ENCODE data around the gene CNTNAP2. TPM values are rescaled to one million over a fixed set of nuclear protein-coding genes. Genes with fewer than 3 reads are reported as not detected.
"Not testable (repeated sequence)": the region's sequence is repeated elsewhere in the genome, so short reads cannot be mapped to it uniquely, and the experiment has no call there.

CNTNAP2 gene
- total RNA-seq, 4 donors from 2014 or later, result 0.29 to 0.88 (median 0.33) TPM; not detected in 1

- TF ChIP-seq, protein P1, sequence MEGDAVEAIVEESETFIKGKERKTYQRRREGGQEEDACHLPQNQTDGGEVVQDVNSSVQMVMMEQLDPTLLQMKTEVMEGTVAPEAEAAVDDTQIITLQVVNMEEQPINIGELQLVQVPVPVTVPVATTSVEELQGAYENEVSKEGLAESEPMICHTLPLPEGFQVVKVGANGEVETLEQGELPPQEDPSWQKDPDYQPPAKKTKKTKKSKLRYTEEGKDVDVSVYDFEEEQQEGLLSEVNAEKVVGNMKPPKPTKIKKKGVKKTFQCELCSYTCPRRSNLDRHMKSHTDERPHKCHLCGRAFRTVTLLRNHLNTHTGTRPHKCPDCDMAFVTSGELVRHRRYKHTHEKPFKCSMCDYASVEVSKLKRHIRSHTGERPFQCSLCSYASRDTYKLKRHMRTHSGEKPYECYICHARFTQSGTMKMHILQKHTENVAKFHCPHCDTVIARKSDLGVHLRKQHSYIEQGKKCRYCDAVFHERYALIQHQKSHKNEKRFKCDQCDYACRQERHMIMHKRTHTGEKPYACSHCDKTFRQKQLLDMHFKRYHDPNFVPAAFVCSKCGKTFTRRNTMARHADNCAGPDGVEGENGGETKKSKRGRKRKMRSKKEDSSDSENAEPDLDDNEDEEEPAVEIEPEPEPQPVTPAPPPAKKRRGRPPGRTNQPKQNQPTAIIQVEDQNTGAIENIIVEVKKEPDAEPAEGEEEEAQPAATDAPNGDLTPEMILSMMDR (IDR thresholded peaks at IDR 0.05), result no peak
- TF ChIP-seq POLR2A (IDR thresholded peaks at IDR 0.05), result no peak
- H3K4me3 ChIP-seq (replicated peaks in 1 of 3), result no peak overlapping the region
- H3K4me1 ChIP-seq, result peaks cover 0 to 8% of the 10 kb centered on the region in 2 donors
- no peaks in the 10 kb centered on the region for H3K27me3 ChIP-seq
- 87 to 88% methylated on average over 2 of the region's 2 CpGs for WGBS, 2 donors
- no peaks in the 10 kb centered on the region for H3K9me3 ChIP-seq
- H3K27ac ChIP-seq, result no peak overlapping the region
- no peaks in the 10 kb centered on the region for H3K36me3 ChIP-seq
- no peak for DNase-seq
- intact Hi-C loops (cut with DNase I), result no loop called here
Measured at GRCh38 chr7:148296994-148297644, 2180.5 kb downstream of the CNTNAP2 start.

DNA sequence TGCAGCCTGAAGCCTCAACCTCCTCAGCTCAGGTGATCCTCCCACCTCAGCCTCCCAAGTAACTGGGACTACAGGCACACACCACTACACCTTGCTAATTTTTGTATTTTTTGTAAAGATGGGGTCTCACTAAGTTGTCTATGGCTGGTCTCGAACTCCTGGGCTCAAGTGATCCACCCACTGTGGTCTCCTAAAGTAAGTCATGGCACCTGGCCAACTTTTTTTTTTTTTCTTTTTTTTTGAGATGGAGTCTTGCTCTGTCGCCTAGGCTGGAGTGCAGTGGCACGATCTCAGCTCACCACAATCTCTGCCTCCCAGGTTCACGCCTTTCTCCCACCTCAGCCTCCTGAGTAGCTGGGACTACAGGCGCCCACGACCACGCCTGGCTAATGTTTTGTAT, 2182.2 kb downstream of the CNTNAP2 start:
- H3K4me3 ChIP-seq (replicated peaks in 1 of 3); H3K27me3 ChIP-seq; H3K4me1 ChIP-seq; intact Hi-C loops (cut with DNase I); H3K9me3 ChIP-seq; H3K27ac ChIP-seq; DNase-seq; H3K36me3 ChIP-seq: not testable (repeated sequence)
- 87 to 97% methylated on average over 7 of the region's 7 CpGs for WGBS, 2 donors

DNA sequence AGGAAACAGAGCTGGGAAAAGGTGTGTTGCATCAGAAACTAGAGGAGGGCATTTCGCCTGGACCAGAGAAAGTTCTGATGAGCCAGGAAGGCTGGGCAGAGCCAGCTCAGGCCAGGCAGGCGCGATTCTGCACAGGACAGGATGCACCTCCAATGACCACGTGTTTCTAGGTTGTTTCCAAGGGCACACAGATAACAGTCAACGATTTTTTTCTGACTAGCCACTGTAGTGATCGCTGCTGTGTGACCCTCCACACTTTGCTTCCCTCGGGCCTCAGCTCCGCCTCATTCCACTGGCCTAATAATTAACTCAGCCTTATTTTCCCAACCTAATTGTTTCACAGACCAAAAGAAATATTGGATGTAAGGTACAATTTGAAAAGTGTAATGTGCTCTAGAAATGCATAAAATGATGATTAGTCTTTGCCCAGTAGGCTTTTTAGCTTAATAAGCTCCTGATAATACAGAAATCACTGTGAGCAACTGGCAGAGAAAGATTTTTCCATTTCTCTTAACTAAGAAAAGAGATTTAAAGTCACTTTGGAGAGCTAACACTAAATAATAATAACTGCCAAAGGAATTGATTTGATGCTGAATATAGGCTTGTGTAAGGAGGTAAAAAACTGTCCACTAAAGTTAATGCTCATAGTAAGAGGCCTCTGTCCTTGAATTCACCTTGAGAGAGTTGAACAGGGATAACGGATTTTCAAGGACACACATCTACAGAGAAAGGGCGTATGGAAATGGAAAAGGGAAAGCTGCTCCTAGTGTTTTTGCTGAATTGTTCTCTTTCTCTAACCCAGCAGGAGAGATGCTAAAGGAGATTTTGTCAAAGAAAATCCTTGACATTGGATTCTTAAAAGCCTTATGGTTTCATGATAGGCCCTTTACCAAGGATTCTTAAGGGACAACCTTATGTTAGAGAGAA, 2183.0 kb downstream of the CNTNAP2 start:
- Histone ChIP-seq H3K27me3 (no peaks in the 10 kb centered on the region), H3K27ac (no peak overlapping the region), H3K36me3 (no peaks in the 10 kb centered on the region), H3K4me3 (replicated peaks in 1 of 3) (no peak overlapping the region), H3K9me3 (no peaks in the 10 kb centered on the region), H3K4me1 (peaks cover 0 to 8% of the 10 kb centered on the region in 2 donors)
- WGBS, 2 donors, result 60 to 64% methylated on average over 10 of the region's 10 CpGs
- peak in 1 of 2 donors; percentile 4 for DNase-seq
- TF ChIP-seq POLR2A (IDR thresholded peaks at IDR 0.05), result no peak
- TF ChIP-seq, protein P1 (IDR thresholded peaks at IDR 0.05), result no peak
- intact Hi-C loops (cut with DNase I), result no loop called here

GRCh38 chr7:148302436-148302835, 2185.8 kb downstream of the CNTNAP2 start:
- 90 to 97% methylated on average over 6 of the region's 6 CpGs for WGBS, 2 donors
- intact Hi-C loops (cut with DNase I); H3K36me3 ChIP-seq: not testable (repeated sequence)

GRCh38 chr7:148303295-148304082, 2186.9 kb downstream of the CNTNAP2 start:
- Histone ChIP-seq H3K4me1 (no peaks in the 10 kb centered on the region), H3K27me3 (no peaks in the 10 kb centered on the region), H3K27ac (peak overlapping the region in 1 of 3 donors; percentile 12), H3K9me3 (no peaks in the 10 kb centered on the region), H3K36me3 (no peaks in the 10 kb centered on the region), H3K4me3 (replicated peaks in 1 of 3) (no peak overlapping the region)
- DNase-seq, result peak; percentile 20 to 26
- WGBS, 2 donors, result 56 to 60% methylated on average over 11 of the region's 11 CpGs
- TF ChIP-seq, protein P1 (IDR thresholded peaks at IDR 0.05), result no peak
- no peak for TF ChIP-seq POLR2A (IDR thresholded peaks at IDR 0.05)
- intact Hi-C loops (cut with DNase I), result no loop called here

More at GRCh38 chr7:148302436-148302835, 2185.8 kb downstream of the CNTNAP2 start:
- not testable (repeated sequence) for H3K9me3 ChIP-seq; H3K4me3 ChIP-seq (replicated peaks in 1 of 3); H3K27me3 ChIP-seq; DNase-seq; H3K4me1 ChIP-seq; H3K27ac ChIP-seq
